ENCODE data around the gene INO80. TPM values are rescaled to one million over a fixed set of nuclear protein-coding genes. Genes with fewer than 3 reads are reported as not detected.

The INO80 gene
- total RNA-seq, 1 experiment from 2014 or later: 27.3 TPM

DNA sequence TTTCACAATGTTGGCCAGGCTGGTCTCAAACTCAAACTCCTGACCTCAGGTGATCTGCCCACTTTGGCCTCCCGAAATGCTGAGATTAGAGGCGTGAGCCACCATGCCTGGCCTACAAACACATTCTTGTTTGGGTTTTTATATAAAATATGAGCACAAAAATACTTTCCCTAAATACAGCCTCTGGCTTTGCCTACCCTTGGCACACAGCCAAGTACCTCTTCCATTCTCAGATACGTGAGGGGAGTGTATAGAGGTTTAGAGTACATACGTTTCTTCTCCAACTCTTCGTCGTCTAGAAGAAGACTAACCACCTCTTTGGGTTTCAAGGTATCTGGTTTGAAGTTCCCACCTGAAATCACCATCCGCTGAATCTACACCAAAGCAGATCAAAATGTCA lies 129.3 kb downstream of the INO80 start:
- intact Hi-C loops (cut with micrococcal nuclease; ENCODE audit: unreplicated experiment): no loop called here
- no peaks in the 10 kb centered on the region for H3K9me3 ChIP-seq (ENCODE audit: low read depth, low read length, poor library complexity, severe bottlenecking)
- H3K4me1 ChIP-seq (ENCODE audit: insufficient read depth, low read length, poor library complexity, severe bottlenecking): peaks cover 11% of the 10 kb centered on the region
- TF ChIP-seq, protein P1, sequence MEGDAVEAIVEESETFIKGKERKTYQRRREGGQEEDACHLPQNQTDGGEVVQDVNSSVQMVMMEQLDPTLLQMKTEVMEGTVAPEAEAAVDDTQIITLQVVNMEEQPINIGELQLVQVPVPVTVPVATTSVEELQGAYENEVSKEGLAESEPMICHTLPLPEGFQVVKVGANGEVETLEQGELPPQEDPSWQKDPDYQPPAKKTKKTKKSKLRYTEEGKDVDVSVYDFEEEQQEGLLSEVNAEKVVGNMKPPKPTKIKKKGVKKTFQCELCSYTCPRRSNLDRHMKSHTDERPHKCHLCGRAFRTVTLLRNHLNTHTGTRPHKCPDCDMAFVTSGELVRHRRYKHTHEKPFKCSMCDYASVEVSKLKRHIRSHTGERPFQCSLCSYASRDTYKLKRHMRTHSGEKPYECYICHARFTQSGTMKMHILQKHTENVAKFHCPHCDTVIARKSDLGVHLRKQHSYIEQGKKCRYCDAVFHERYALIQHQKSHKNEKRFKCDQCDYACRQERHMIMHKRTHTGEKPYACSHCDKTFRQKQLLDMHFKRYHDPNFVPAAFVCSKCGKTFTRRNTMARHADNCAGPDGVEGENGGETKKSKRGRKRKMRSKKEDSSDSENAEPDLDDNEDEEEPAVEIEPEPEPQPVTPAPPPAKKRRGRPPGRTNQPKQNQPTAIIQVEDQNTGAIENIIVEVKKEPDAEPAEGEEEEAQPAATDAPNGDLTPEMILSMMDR (conservative IDR thresholded peaks at IDR 0.05; ENCODE audit: low read depth, low read length): no peak
- no peak for TF ChIP-seq EZH2 (IDR thresholded peaks at IDR 0.05; ENCODE audit: borderline replicate concordance, low read depth, low read length, poor library complexity, severe bottlenecking)
- no peaks in the 10 kb centered on the region for H3K27me3 ChIP-seq (replicated peaks; ENCODE audit: insufficient read depth, low read depth, low read length, poor library complexity)
- CTCF ChIA-PET: interaction anchor here (0.7 kb wide), 1 partner anchor 30 kb away, joined by 6 read pairs; no protein-coding TSS in a partner anchor
- peaks cover 62% of the 10 kb centered on the region for H3K36me3 ChIP-seq (ENCODE audit: insufficient read depth, low read length, poor library complexity, severe bottlenecking)
- POLR2A ChIA-PET (ENCODE audit: low non-redundant PET): no interaction called here
- BruUV-seq (replicated peaks): no TSS peak
- no peak overlapping the region for H3K4me3 ChIP-seq (ENCODE audit: low read depth, low read length, poor library complexity, severe bottlenecking)
- DNase-seq (ENCODE audit: low spot score): no peak
- no peak overlapping the region for H3K27ac ChIP-seq (ENCODE audit: low read depth, low read length, poor library complexity, severe bottlenecking)

DNA sequence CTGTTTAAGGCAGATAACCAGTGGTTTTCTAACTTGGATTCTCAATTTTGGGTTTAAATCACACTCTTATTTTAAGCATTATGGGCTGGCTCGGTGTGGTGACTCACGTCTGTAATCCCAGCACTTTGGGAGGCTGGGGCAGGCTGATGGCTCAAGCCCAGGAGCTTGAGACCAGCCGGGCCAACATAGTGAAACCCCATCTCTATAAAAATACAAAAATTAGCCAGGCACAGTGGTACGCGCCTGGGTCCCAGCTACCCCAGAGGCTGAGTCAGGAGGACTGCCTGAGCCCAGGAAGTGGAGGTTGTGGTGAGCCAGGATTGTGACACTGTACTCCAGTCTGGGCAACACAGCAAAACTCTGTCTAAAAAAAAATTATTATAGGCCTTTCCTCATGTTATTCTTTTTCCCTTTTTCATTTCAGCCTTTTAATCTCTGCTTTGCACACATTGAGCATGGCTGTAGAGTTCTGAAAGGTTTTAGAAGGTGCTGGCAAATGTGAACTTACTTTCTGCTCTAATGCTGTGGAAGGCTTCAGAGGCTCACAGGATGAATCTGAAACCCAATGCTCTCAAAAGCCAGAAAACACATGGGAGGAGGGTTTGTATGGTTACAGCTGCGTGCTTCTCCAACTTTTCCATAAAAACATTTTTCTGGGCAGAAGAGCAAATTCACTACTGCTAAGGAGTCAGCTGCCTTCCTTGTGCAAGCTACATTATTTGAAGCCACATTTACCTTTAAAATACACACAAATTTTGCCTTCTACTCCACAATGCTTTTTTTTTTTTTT lies 130.3 kb downstream of the INO80 start:
- Histone ChIP-seq H3K27me3 (replicated peaks; ENCODE audit: insufficient read depth, low read depth, low read length, poor library complexity) (no peaks in the 10 kb centered on the region), H3K27ac (ENCODE audit: low read depth, low read length, poor library complexity, severe bottlenecking) (no peak overlapping the region), H3K4me1 (ENCODE audit: insufficient read depth, low read length, poor library complexity, severe bottlenecking) (peaks cover 1% of the 10 kb centered on the region), H3K36me3 (ENCODE audit: insufficient read depth, low read length, poor library complexity, severe bottlenecking) (peaks cover 73% of the 10 kb centered on the region), H3K4me3 (ENCODE audit: low read depth, low read length, poor library complexity, severe bottlenecking) (no peak overlapping the region), H3K9me3 (ENCODE audit: low read depth, low read length, poor library complexity, severe bottlenecking) (no peaks in the 10 kb centered on the region)
- TF ChIP-seq, protein P1 (conservative IDR thresholded peaks at IDR 0.05; ENCODE audit: low read depth, low read length): no peak
- no peak for TF ChIP-seq EZH2 (IDR thresholded peaks at IDR 0.05; ENCODE audit: borderline replicate concordance, low read depth, low read length, poor library complexity, severe bottlenecking)
- ChIA-PET POLR2A (ENCODE audit: low non-redundant PET) (no interaction called here), CTCF (interaction anchor here (0.7 kb wide), 1 partner anchor 31 kb away, joined by 6 read pairs; no protein-coding TSS in a partner anchor)
- intact Hi-C loops (cut with micrococcal nuclease; ENCODE audit: unreplicated experiment): no loop called here
- no peak for DNase-seq (ENCODE audit: low spot score)
- no TSS peak for BruUV-seq (replicated peaks)

DNA sequence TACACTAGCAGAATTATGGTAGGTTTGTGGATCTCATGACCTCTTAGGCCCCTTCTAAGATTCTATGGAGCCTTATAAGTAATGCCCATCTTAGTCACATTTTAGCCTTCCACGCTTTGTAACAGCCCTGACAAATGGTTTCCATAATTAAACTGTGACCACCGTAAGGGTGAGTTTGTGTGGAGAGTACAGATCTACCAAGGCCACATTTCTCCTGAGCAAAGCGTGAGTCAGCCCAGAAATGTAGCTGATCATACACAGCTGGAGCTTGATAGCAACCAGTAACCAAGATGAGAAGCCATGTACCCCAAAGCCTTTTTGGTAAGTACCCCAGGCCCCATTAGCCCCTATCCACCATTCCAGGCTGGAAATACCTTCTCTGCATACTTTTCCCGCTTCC lies 131.1 kb downstream of the INO80 start:
- no peak for DNase-seq (ENCODE audit: low spot score)
- ChIA-PET CTCF (no interaction called here), POLR2A (ENCODE audit: low non-redundant PET) (no interaction called here)
- Histone ChIP-seq H3K36me3 (ENCODE audit: insufficient read depth, low read length, poor library complexity, severe bottlenecking) (peaks cover 81% of the 10 kb centered on the region), H3K4me1 (ENCODE audit: insufficient read depth, low read length, poor library complexity, severe bottlenecking) (no peaks in the 10 kb centered on the region), H3K27me3 (replicated peaks; ENCODE audit: insufficient read depth, low read depth, low read length, poor library complexity) (no peaks in the 10 kb centered on the region), H3K4me3 (ENCODE audit: low read depth, low read length, poor library complexity, severe bottlenecking) (no peak overlapping the region), H3K27ac (ENCODE audit: low read depth, low read length, poor library complexity, severe bottlenecking) (no peak overlapping the region), H3K9me3 (ENCODE audit: low read depth, low read length, poor library complexity, severe bottlenecking) (no peaks in the 10 kb centered on the region)
- intact Hi-C loops (cut with micrococcal nuclease; ENCODE audit: unreplicated experiment): no loop called here
- TF ChIP-seq, protein P1 (conservative IDR thresholded peaks at IDR 0.05; ENCODE audit: low read depth, low read length): no peak
- TF ChIP-seq EZH2 (IDR thresholded peaks at IDR 0.05; ENCODE audit: borderline replicate concordance, low read depth, low read length, poor library complexity, severe bottlenecking): no peak
- BruUV-seq (replicated peaks): no TSS peak

All from A673 (cell line).